NCI-H1048 (cell line): Measurements from ENCODE around the gene DNALI1.

Experiments
- DNase-seq: peaks from one replicate; lab custom pipeline; 2025; lab: John Stamatoyannopoulos, UW

Gene DNALI1

GRCh38 chr1:37601441-37601840 lies 44.7 kb downstream of the DNALI1 start:
- no peak for DNase-seq

GRCh38 chr1:37602750-37603694 lies 46.3 kb downstream of the DNALI1 start:
- no peak for DNase-seq

- DNase-seq = no peak
Measured at GRCh38 chr1:37605061-37605650, 48.4 kb downstream of the DNALI1 start.

GRCh38 chr1:37605806-37606474 lies 49.2 kb downstream of the DNALI1 start:
- DNase-seq = no peak

- no peak for DNase-seq
Measured at GRCh38 chr1:37606481-37607263, 49.9 kb downstream of the DNALI1 start.

- DNase-seq = no peak
Measured at GRCh38 chr1:37609002-37609401, 52.3 kb downstream of the DNALI1 start.

- no peak for DNase-seq
Measured at GRCh38 chr1:37609994-37610393, 53.3 kb downstream of the DNALI1 start.

GRCh38 chr1:37612186-37612585 lies 55.4 kb downstream of the DNALI1 start:
- DNase-seq = no peak

GRCh38 chr1:37614105-37614504 lies 57.4 kb downstream of the DNALI1 start:
- DNase-seq = no peak

GRCh38 chr1:37616330-37616729 lies 59.6 kb downstream of the DNALI1 start:
- no peak for DNase-seq
